Vagina (tissue), 2 donors: ENCODE data around the gene PLPP2.

Experiments
- POLR2A ChIP-seq, 2 donors: fragments of 450-650 bp; IDR thresholded peaks; one replicate each; pipeline ENCODE4 v1.6.1; 2017; ENCODE audit warnings: antibody characterized with exemption in 2 of 2, mild to moderate bottlenecking in 2 of 2, moderate library complexity in 2 of 2
- TF ChIP-seq, protein P1 (sequence below), 3 experiments: fragments of 450-650 bp in 2 of 3; fragments of 200-600 bp in 1 of 3; sonication (generic) in 1 of 3; IDR thresholded peaks; one replicate each; pipeline ENCODE4 v1.5.1; 2017 to 2019; ENCODE audit warnings: antibody characterized with exemption in 3 of 3, mild to moderate bottlenecking in 2 of 3, moderate library complexity in 2 of 3

GRCh38 chr19:277131-277530 is 14.1 kb downstream of the PLPP2 start:
- no peak for TF ChIP-seq POLR2A (IDR thresholded peaks at IDR 0.05)
- TF ChIP-seq, protein P1, sequence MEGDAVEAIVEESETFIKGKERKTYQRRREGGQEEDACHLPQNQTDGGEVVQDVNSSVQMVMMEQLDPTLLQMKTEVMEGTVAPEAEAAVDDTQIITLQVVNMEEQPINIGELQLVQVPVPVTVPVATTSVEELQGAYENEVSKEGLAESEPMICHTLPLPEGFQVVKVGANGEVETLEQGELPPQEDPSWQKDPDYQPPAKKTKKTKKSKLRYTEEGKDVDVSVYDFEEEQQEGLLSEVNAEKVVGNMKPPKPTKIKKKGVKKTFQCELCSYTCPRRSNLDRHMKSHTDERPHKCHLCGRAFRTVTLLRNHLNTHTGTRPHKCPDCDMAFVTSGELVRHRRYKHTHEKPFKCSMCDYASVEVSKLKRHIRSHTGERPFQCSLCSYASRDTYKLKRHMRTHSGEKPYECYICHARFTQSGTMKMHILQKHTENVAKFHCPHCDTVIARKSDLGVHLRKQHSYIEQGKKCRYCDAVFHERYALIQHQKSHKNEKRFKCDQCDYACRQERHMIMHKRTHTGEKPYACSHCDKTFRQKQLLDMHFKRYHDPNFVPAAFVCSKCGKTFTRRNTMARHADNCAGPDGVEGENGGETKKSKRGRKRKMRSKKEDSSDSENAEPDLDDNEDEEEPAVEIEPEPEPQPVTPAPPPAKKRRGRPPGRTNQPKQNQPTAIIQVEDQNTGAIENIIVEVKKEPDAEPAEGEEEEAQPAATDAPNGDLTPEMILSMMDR (IDR thresholded peaks at IDR 0.05) = no peak
